ENCODE measurements around the gene SELP. TPM values are rescaled to one million over a fixed set of nuclear protein-coding genes. Genes with fewer than 3 reads are reported as not detected.

The SELP gene
- total and polyA plus RNA-seq, 5 donors = 8.2 to 24.8 (median 13.7) TPM

DNA sequence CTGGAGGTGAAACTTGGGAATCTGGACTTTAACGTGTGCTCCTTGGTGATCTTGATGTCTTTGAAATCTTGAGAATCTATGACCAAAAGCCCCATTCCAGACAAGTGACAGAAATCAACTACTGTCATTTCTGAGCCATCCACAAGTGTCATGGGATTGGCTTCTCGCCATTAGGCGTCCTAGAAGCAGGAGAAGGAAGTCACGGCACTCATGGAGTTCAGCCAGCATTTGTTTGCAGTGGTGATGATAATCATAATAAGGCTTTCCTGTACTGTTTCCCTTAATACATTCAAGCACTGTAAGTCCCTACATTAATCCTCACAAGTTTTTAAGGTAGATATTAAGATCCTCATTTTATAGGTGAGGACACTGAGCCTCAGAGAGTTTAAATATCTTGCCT, 55.6 kb downstream of the SELP start:
- DNase-seq (peak in 2 of 3 donors; percentile 30 to 60), ATAC-seq (peak in 1 of 2 donors; percentile 38)
- Histone ChIP-seq H3K4me1 (ENCODE audit: control insufficient read depth, insufficient read depth, low read length) (peaks cover 2% of the 10 kb centered on the region), H3K27ac (ENCODE audit: low read length) (no peak overlapping the region), H3K4me3 (ENCODE audit: low read length) (no peak overlapping the region), H3K9me3 (ENCODE audit: control insufficient read depth, low read length) (no peaks in the 10 kb centered on the region), H3K27me3 (ENCODE audit: control insufficient read depth, insufficient read depth) (no peaks in the 10 kb centered on the region)
- intact Hi-C loops (cut with DNase I) = no loop called here
- 33% methylated on average over 4 of the region's 4 CpGs for whole genome bisulfite sequencing

DNA sequence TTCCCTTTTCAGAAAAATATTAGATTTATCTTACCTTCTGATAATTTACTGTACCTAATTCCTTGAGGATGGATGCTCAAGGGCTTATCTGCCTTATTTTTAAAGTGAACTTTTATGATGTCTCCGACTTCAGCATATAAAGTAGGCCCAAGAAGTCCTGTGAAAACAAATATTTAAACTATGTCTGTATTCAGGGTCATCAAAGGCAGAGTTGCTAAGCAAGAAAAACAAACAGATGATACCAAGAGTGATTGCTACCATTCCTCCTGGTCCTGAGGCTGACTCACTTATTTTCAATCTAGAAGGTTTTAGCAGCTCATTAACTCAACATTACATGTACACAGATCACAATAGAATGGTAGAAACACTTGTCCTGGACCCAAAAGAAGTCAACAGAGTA, 57.7 kb downstream of the SELP start:
- ATAC-seq = peak in 1 of 2 donors; percentile 51
- H3K27ac ChIP-seq (ENCODE audit: low read length) = no peak overlapping the region

DNA sequence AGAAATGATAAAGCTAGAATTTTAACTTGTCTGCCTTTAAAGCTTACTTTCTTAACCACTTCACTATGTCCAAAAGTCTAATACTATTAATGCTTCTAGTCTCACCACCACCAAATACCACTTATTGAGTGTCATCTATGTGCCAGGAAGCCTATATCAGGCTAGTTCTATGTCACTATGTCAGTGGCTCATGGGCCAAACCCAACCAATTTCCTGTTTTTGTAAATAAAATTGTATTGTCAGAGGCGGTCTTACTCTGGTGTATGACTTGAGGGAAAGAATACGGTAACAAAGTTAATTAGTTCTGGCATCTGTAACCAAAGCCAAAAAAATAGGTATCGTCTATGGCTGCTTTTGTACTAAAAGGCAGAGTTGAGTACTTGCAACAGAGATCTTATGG, 58.5 kb downstream of the SELP start:
- intact Hi-C loops (cut with DNase I) = no loop called here
- 75% methylated on average over 3 of the region's 3 CpGs for WGBS
- peaks cover 2% of the 10 kb centered on the region for H3K4me1 ChIP-seq (ENCODE audit: control insufficient read depth, insufficient read depth, low read length)
- no peak overlapping the region for H3K27ac ChIP-seq (ENCODE audit: low read length)
- no peaks in the 10 kb centered on the region for H3K27me3 ChIP-seq (ENCODE audit: control insufficient read depth, insufficient read depth)
- DNase-seq (no peak), ATAC-seq (no peak)
- H3K4me3 ChIP-seq (ENCODE audit: low read length) = no peak overlapping the region
- no peaks in the 10 kb centered on the region for H3K9me3 ChIP-seq (ENCODE audit: control insufficient read depth, low read length)

More for the DNA sequence above, 57.7 kb downstream of the SELP start:
- H3K9me3 ChIP-seq (ENCODE audit: control insufficient read depth, low read length) = no peaks in the 10 kb centered on the region
- no peak for DNase-seq
- H3K4me3 ChIP-seq (ENCODE audit: low read length) = no peak overlapping the region
- intact Hi-C loops (cut with DNase I) = no loop called here
- H3K4me1 ChIP-seq (ENCODE audit: control insufficient read depth, insufficient read depth, low read length) = peaks cover 2% of the 10 kb centered on the region
- WGBS = 55% methylated on average over 1 of the region's 1 CpG
- H3K27me3 ChIP-seq (ENCODE audit: control insufficient read depth, insufficient read depth) = no peaks in the 10 kb centered on the region

DNA sequence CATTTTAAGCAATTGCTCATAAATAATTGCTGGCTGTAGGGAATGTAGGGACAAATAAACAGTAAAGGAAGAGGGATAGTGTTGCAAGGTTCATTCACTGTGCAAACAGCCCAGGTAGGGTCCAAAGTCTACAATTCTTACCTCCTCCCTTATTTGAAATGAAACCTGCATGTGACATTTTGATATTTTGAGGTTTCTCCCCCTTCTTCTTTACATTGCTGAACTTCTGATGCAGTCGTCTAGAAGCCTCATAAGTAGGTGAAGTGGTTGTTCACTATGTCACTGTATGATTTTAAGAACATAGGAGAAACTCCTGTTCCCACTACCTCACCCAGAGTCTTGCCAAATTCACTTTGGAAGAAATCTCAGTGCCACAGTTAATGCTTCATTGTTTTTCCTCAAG, 59.8 kb downstream of the SELP start:
- WGBS = 69% methylated on average over 1 of the region's 1 CpG

DNA sequence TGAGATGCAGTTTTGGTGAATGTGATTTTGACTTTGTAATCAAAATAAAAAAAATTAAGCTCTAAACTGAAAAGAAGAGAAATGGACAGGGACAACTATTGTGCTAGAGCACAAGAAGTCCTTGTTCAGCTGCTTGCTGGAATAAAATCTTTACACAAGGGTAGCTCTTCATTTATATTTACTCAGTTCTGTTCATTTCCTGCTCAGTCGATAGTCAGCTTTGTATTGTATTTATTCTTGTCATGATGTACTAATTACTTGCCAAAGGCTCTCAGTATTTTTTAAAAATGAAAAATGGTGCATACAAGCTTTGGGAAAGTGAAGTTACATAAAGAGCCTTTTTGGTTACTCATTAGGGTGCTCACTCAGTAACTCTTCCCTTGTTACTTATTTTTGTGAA, 61.4 kb downstream of the SELP start:
- 26% methylated on average over 1 of the region's 1 CpG for WGBS
- intact Hi-C loops (cut with DNase I) = no loop called here
- no peak for DNase-seq
- Histone ChIP-seq H3K4me3 (ENCODE audit: low read length) (no peak overlapping the region), H3K4me1 (ENCODE audit: control insufficient read depth, insufficient read depth, low read length) (peaks cover 2% of the 10 kb centered on the region), H3K27ac (ENCODE audit: low read length) (no peak overlapping the region), H3K9me3 (ENCODE audit: control insufficient read depth, low read length) (no peaks in the 10 kb centered on the region), H3K27me3 (ENCODE audit: control insufficient read depth, insufficient read depth) (no peaks in the 10 kb centered on the region)
- ATAC-seq = no peak

More for the DNA sequence above, 59.8 kb downstream of the SELP start:
- H3K27me3 ChIP-seq (ENCODE audit: control insufficient read depth, insufficient read depth) = no peaks in the 10 kb centered on the region
- intact Hi-C loops (cut with DNase I) = no loop called here
- ATAC-seq = no peak
- no peaks in the 10 kb centered on the region for H3K9me3 ChIP-seq (ENCODE audit: control insufficient read depth, low read length)
- H3K4me3 ChIP-seq (ENCODE audit: low read length) = no peak overlapping the region
- no peak for DNase-seq
- H3K27ac ChIP-seq (ENCODE audit: low read length) = no peak overlapping the region
- H3K4me1 ChIP-seq (ENCODE audit: control insufficient read depth, insufficient read depth, low read length) = peaks cover 2% of the 10 kb centered on the region

DNA sequence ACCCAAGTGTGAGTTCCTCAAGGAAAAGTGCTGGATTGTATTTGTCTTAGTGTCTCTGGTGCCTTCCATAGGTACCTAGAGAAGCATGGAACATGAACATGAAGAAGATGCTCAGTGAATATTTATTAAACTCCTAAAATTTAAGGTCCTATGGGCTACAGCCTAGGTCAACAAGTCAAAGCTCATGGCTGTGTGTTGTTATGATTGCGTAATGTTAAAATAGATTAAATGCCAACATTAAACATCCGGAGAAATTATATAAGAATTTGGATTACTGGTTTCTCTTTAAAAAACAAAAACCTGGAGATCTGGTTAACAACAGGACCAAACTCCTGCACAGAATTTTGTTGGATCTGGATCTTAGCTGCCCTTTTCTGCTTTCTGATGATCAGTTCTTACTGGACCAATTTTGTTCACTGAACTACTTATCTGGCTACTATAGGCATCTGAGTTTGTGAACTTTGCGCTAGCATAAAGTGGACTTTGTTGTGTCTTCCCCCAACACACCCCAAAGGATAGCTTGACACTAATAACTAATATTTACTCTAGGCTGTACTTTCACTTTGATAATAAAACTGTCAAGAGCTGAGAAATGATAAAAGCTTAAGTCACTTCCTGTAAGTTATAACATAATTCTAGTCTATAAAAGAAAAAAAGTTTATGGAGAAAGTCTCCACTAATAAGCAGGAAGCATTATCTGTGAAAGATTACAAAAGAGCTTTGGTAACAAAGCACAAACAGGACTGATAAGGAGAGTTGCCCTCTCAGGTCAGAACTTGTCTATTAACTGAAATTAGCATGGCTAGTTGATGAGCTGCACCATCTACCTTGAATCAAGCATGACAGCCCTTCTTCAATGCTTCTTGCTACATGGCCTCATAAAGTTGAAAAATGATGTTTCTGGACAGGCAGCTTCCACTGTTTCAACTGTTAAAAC, 64.3 kb downstream of the SELP start:
- intact Hi-C loops (cut with DNase I) = no loop called here
- Histone ChIP-seq H3K27ac (ENCODE audit: low read length) (no peak overlapping the region), H3K4me3 (ENCODE audit: low read length) (no peak overlapping the region), H3K27me3 (ENCODE audit: control insufficient read depth, insufficient read depth) (no peaks in the 10 kb centered on the region), H3K9me3 (ENCODE audit: control insufficient read depth, low read length) (no peaks in the 10 kb centered on the region), H3K4me1 (ENCODE audit: control insufficient read depth, insufficient read depth, low read length) (no peaks in the 10 kb centered on the region)
- WGBS = 78% methylated on average over 3 of the region's 3 CpGs
- ATAC-seq (no peak), DNase-seq (no peak)

DNA sequence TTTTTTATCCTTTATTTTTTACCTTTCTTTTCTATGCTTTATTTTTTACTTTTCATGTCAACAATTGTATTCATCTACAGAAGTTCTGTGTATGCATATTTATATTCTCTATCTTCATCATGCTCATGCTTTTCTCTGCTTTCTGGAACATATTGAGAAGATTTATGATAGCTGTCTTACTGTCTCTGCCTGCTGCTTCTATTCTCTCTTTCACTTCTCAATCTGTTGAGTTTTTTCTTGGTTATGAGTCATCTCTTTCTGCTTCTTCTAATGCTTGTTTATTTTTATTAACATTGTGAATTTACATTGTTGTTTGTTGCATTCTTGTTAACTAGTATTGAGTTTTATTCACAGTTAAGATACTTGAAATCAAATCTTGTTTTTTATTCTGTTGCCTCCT, 66.3 kb downstream of the SELP start:
- no peaks in the 10 kb centered on the region for H3K9me3 ChIP-seq (ENCODE audit: control insufficient read depth, low read length)
- ATAC-seq (no peak), DNase-seq (no peak)
- no peaks in the 10 kb centered on the region for H3K27me3 ChIP-seq (ENCODE audit: control insufficient read depth, insufficient read depth)
- H3K4me3 ChIP-seq (ENCODE audit: low read length) = no peak overlapping the region
- intact Hi-C loops (cut with DNase I) = no loop called here
- H3K27ac ChIP-seq (ENCODE audit: low read length) = no peak overlapping the region
- H3K4me1 ChIP-seq (ENCODE audit: control insufficient read depth, insufficient read depth, low read length) = no peaks in the 10 kb centered on the region

DNA sequence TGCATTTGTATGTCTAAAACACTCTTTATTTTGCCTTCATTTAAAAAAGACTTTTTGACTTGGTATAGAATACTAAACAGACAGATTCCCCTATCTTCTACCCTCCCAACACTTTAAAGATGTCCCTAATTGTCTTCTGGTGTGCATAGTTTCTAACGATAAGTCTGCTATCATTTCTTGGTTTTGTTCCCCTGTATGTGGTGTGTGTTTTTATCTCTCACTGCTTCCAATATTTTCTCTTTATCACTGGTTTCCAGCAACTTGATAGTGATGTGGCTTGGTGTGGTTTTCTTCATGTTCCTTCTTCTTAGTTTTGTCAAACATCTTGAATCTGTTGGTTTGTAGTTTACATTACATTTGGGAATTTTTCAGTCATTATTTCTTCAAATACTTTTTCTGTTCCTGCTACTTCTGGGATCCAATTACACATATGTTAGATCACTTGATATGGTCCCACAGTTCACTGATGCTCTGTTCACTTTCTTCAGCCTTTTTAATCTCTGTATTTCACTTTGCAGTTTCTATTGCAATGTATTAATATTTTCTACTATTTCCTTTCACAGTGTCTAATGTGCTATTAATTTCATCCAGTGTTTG, 66.8 kb downstream of the SELP start:
- no peaks in the 10 kb centered on the region for H3K27me3 ChIP-seq (ENCODE audit: control insufficient read depth, insufficient read depth)
- WGBS = 63% methylated on average over 1 of the region's 1 CpG
- H3K4me3 ChIP-seq (ENCODE audit: low read length) = no peak overlapping the region
- H3K9me3 ChIP-seq (ENCODE audit: control insufficient read depth, low read length) = no peaks in the 10 kb centered on the region
- no peaks in the 10 kb centered on the region for H3K4me1 ChIP-seq (ENCODE audit: control insufficient read depth, insufficient read depth, low read length)
- no peak overlapping the region for H3K27ac ChIP-seq (ENCODE audit: low read length)
- intact Hi-C loops (cut with DNase I) = no loop called here
- ATAC-seq = no peak
- no peak for DNase-seq

DNA sequence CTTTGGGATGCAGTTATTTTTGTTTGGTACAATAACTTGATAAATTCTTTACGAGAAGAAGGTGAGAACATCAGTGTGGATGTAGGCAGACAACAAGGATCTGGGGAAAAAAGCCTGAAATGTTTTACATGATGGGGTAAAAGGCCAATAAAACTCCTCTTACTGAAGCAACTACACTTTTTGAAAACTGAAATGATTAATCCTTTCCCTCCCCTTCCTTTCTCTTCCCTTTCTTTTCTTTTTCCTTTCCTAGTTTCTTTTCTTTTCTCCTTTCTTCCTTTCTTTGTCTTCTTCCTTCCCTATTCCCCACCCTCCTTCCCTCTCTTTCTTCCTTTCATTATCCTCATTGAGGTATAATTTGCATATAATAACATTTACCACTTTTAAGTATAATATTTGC, 68.2 kb downstream of the SELP start:
- Histone ChIP-seq H3K27me3 (ENCODE audit: control insufficient read depth, insufficient read depth) (no peaks in the 10 kb centered on the region), H3K4me1 (ENCODE audit: control insufficient read depth, insufficient read depth, low read length) (no peaks in the 10 kb centered on the region), H3K27ac (ENCODE audit: low read length) (no peak overlapping the region), H3K9me3 (ENCODE audit: control insufficient read depth, low read length) (no peaks in the 10 kb centered on the region), H3K4me3 (ENCODE audit: low read length) (no peak overlapping the region)
- no peak for ATAC-seq
- 76% methylated on average over 1 of the region's 1 CpG for WGBS
- DNase-seq = no peak
- intact Hi-C loops (cut with DNase I) = no loop called here

DNA sequence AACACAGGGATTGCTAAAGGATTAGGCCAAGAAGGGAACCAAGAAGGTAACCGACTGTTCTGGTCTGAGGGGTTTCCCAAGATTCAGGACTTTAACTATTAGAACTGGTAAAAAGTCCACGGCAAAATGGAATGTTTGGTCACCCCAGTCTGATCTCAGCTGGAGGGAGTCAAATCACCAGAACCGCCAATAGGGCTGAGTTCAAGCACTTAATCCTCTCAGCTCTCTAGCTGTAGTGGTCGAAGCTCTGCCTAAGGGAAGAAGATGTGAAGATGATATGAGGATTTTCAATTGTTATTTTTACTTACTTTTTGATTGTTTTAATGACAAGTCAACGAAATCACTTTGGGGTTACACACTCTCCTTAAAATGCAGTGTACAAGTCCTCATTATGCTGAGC, 72.8 kb downstream of the SELP start:
- H3K4me1 ChIP-seq (ENCODE audit: control insufficient read depth, insufficient read depth, low read length) = no peaks in the 10 kb centered on the region
- intact Hi-C loops (cut with DNase I) = loop anchor here in 2 of 4 donors (10.0 kb wide), 1 partner anchor 248 kb away; no protein-coding TSS in a partner anchor
- H3K4me3 ChIP-seq (ENCODE audit: low read length) = no peak overlapping the region
- no peaks in the 10 kb centered on the region for H3K9me3 ChIP-seq (ENCODE audit: control insufficient read depth, low read length)
- DNase-seq (no peak), ATAC-seq (no peak)
- H3K27ac ChIP-seq (ENCODE audit: low read length) = no peak overlapping the region
- 73% methylated on average over 5 of the region's 5 CpGs for WGBS
- no peaks in the 10 kb centered on the region for H3K27me3 ChIP-seq (ENCODE audit: control insufficient read depth, insufficient read depth)

DNA sequence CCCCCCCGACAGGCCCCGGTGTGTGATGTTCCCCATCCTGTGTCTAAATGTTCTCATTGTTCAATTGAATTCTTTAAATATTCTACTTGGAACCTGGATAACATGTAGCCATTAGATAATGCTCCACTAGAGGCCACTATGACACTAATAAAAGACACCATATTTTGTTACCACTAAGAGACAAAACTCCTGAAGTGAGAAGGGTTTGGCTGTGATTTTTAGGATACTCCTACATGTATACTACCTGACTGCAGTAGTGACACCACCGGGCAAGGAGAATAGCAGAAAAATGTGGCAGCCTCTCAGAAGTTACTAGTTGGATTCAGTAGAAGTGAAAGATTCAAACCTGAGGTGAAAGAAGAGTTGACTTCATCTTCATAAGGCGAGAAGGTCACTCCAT, 79.6 kb downstream of the SELP start:
- no peaks in the 10 kb centered on the region for H3K27me3 ChIP-seq (ENCODE audit: control insufficient read depth, insufficient read depth)
- ATAC-seq (peak; percentile 63 to 71), DNase-seq (no peak)
- no peaks in the 10 kb centered on the region for H3K9me3 ChIP-seq (ENCODE audit: control insufficient read depth, low read length)
- no peaks in the 10 kb centered on the region for H3K4me1 ChIP-seq (ENCODE audit: control insufficient read depth, insufficient read depth, low read length)
- no peak overlapping the region for H3K27ac ChIP-seq (ENCODE audit: low read length)
- WGBS = 30% methylated on average over 4 of the region's 4 CpGs
- intact Hi-C loops (cut with DNase I) = loop anchor here (5.0 to 10.0 kb wide), 3 partner anchors 162 to 257 kb away; partner anchors contain the start of gene SELL (in 1 of the 4)
- no peak overlapping the region for H3K4me3 ChIP-seq (ENCODE audit: low read length)

Measured in right cardiac atrium (tissue), 5 donors.